Inferior parietal cortex (tissue), 1 donor: ENCODE results near the gene BCAS3.

Experiments
- DNase-seq: peaks from one replicate; pipeline ENCODE4 v3.0.0-alpha.2; 2016; ENCODE audit errors: extremely low spot score

Gene BCAS3

GRCh38 chr17:61408151-61409041 is 730.7 kb downstream of the BCAS3 start:
- no peak for DNase-seq

- DNase-seq, result no peak
These were observed 731.9 kb downstream of the BCAS3 start for GRCh38 chr17:61409301-61410112.

- peak; percentile 42 for DNase-seq
These were observed 732.7 kb downstream of the BCAS3 start for GRCh38 chr17:61410141-61411010.

- DNase-seq, result no peak
These were observed 733.3 kb downstream of the BCAS3 start for GRCh38 chr17:61411011-61411260.

- no peak for DNase-seq
These were observed 733.9 kb downstream of the BCAS3 start for GRCh38 chr17:61411261-61412142.

GRCh38 chr17:61412143-61412859 is 734.6 kb downstream of the BCAS3 start:
- DNase-seq, result peak; percentile 81

GRCh38 chr17:61412860-61413660 is 735.4 kb downstream of the BCAS3 start:
- DNase-seq, result no peak

GRCh38 chr17:61413661-61414126 is 736.0 kb downstream of the BCAS3 start:
- no peak for DNase-seq

- no peak for DNase-seq
These were observed 736.7 kb downstream of the BCAS3 start for GRCh38 chr17:61414141-61414935.

- DNase-seq, result no peak
These were observed 737.2 kb downstream of the BCAS3 start for GRCh38 chr17:61414936-61415251.

GRCh38 chr17:61415374-61416210 is 737.9 kb downstream of the BCAS3 start:
- no peak for DNase-seq

- DNase-seq, result no peak
These were observed 738.5 kb downstream of the BCAS3 start for GRCh38 chr17:61416211-61416539.

GRCh38 chr17:61416540-61417363 is 739.1 kb downstream of the BCAS3 start:
- DNase-seq, result peak; percentile 74

- no peak for DNase-seq
These were observed 740.8 kb downstream of the BCAS3 start for GRCh38 chr17:61418449-61418848.

GRCh38 chr17:61419496-61420046 is 741.9 kb downstream of the BCAS3 start:
- DNase-seq, result no peak

GRCh38 chr17:61420052-61420451 is 742.4 kb downstream of the BCAS3 start:
- DNase-seq, result no peak
